MM.1S (cell line): Measurements from ENCODE around the gene DNLZ.

Experiments used
- DNase-seq: peaks from one replicate; pipeline ENCODE4 v3.0.0-alpha.2; 2015
- H2AFZ ChIP-seq: fragments of 300-600 bp; sonication (generic); 2 replicates; pipeline ENCODE4 v1.6.0; 2016; ENCODE audit warnings: antibody characterized with exemption, low read length
- H3F3A ChIP-seq: fragments of 300-600 bp; sonication (generic); 2 replicates; pipeline ENCODE4 v1.6.1; 2016; ENCODE audit warnings: mild to moderate bottlenecking, antibody characterized with exemption, low read length, moderate library complexity, mixed read lengths; ENCODE audit not compliant: insufficient read depth
- H3K27ac ChIP-seq: fragments of 300-600 bp; sonication (generic); 2 replicates; pipeline ENCODE4 v1.5.1; 2016; ENCODE audit warnings: mild to moderate bottlenecking, low read length
- H3K27me3 ChIP-seq: fragments of 300-600 bp; sonication (generic); replicated peaks from 2 replicates; pipeline ENCODE4 v1.6.0; 2016; ENCODE audit warnings: low read length; ENCODE audit not compliant: insufficient read depth
- H3K36me3 ChIP-seq: fragments of 300-600 bp; sonication (generic); replicated peaks from 2 replicates; pipeline ENCODE4 v1.6.1; 2016; ENCODE audit warnings: mild to moderate bottlenecking, low read length, mixed read lengths; ENCODE audit not compliant: insufficient read depth
- H3K4me1 ChIP-seq: fragments of 300-600 bp; sonication (generic); 2 replicates; pipeline ENCODE4 v1.6.1; 2016; ENCODE audit warnings: low read length, mixed read lengths
- H3K4me2 ChIP-seq: fragments of 300-600 bp; sonication (generic); 2 replicates; pipeline ENCODE4 v1.6.0; 2016; ENCODE audit warnings: low read depth, low read length
- H3K4me3 ChIP-seq: fragments of 300-600 bp; sonication (generic); 2 replicates; pipeline ENCODE4 v1.5.1; 2016; ENCODE audit warnings: low read length, mixed read lengths
- H3K79me2 ChIP-seq: fragments of 300-600 bp; sonication (generic); 2 replicates; pipeline ENCODE4 v1.6.1; 2016; ENCODE audit warnings: mixed run types, low read length, mixed read lengths
- H3K9ac ChIP-seq: fragments of 300-600 bp; sonication (generic); 2 replicates; pipeline ENCODE4 v1.6.1; 2016; ENCODE audit warnings: low read length, mixed read lengths
- H3K9me2 ChIP-seq: fragments of 300-600 bp; sonication (generic); replicated peaks from 2 replicates; pipeline ENCODE4 v1.6.1; 2016; ENCODE audit warnings: mild to moderate bottlenecking, low read length, mixed read lengths; ENCODE audit not compliant: insufficient read depth
- H3K9me3 ChIP-seq: fragments of 300-600 bp; sonication (generic); replicated peaks from 2 replicates; pipeline ENCODE4 v1.6.1; 2016; ENCODE audit warnings: mild to moderate bottlenecking, low read length, mixed read lengths; ENCODE audit not compliant: insufficient read depth
- H4K20me1 ChIP-seq: fragments of 300-600 bp; sonication (generic); 2 replicates; pipeline ENCODE4 v1.6.1; 2016; ENCODE audit warnings: mild to moderate bottlenecking, low read length, moderate library complexity, mixed read lengths; ENCODE audit not compliant: insufficient read depth
- EZH2 ChIP-seq: fragments of 300-600 bp; sonication (generic); optimal IDR thresholded peaks from 2 replicates; pipeline ENCODE3; 2017; ENCODE audit warnings: low read depth, mild to moderate bottlenecking, antibody characterized with exemption, low read length, mixed read lengths
- EZH2phosphoT487 ChIP-seq: fragments of 300-600 bp; sonication (generic); IDR thresholded peaks from 2 replicates; pipeline ENCODE4 v1.6.1; 2018; ENCODE audit warnings: antibody characterized with exemption, low read length
- TF ChIP-seq, protein P1 (sequence below): fragments of 300-600 bp; sonication (generic); IDR thresholded peaks from 2 replicates; pipeline ENCODE4 v1.5.1; 2016; ENCODE audit warnings: antibody characterized with exemption, low read length, mixed read lengths

Gene DNLZ

DNA sequence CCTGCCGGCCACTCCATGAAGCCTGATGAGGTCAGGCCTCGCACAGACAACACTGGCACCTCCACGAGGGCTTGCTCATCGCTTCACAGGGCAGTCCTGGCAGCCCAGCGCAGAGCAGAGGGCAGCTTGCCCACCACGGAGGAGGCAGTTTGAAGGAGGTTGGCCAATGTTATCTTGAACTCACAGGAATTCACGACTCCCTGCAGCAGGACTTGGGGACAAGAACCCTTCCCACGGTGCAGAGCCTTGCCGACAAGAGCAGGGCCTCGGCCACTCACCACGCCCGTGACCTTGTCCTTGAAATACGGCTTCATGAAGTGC is 31.4 kb upstream of the DNLZ start:
- no peak overlapping the region for H3K4me3 ChIP-seq
- H3F3A ChIP-seq: no peaks in the 10 kb centered on the region
- no peak overlapping the region for H2AFZ ChIP-seq
- no peak overlapping the region for H3K27ac ChIP-seq
- H4K20me1 ChIP-seq: no peaks in the 10 kb centered on the region
- DNase-seq: no peak
- TF ChIP-seq, protein P1, sequence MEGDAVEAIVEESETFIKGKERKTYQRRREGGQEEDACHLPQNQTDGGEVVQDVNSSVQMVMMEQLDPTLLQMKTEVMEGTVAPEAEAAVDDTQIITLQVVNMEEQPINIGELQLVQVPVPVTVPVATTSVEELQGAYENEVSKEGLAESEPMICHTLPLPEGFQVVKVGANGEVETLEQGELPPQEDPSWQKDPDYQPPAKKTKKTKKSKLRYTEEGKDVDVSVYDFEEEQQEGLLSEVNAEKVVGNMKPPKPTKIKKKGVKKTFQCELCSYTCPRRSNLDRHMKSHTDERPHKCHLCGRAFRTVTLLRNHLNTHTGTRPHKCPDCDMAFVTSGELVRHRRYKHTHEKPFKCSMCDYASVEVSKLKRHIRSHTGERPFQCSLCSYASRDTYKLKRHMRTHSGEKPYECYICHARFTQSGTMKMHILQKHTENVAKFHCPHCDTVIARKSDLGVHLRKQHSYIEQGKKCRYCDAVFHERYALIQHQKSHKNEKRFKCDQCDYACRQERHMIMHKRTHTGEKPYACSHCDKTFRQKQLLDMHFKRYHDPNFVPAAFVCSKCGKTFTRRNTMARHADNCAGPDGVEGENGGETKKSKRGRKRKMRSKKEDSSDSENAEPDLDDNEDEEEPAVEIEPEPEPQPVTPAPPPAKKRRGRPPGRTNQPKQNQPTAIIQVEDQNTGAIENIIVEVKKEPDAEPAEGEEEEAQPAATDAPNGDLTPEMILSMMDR: no peak
- TF ChIP-seq EZH2phosphoT487 (no peak), EZH2 (no peak)
- no peak overlapping the region for H3K9ac ChIP-seq
- peaks cover 4% of the 10 kb centered on the region; the same call in 1 of the 2 replicates for H3K36me3 ChIP-seq
- H3K9me2 ChIP-seq: no peaks in the 10 kb centered on the region
- no peaks in the 10 kb centered on the region for H3K27me3 ChIP-seq
- no peaks in the 10 kb centered on the region for H3K9me3 ChIP-seq
- no peak overlapping the region for H3K4me2 ChIP-seq
- peaks cover 29% of the 10 kb centered on the region for H3K79me2 ChIP-seq
- H3K4me1 ChIP-seq: peaks cover 6% of the 10 kb centered on the region

DNA sequence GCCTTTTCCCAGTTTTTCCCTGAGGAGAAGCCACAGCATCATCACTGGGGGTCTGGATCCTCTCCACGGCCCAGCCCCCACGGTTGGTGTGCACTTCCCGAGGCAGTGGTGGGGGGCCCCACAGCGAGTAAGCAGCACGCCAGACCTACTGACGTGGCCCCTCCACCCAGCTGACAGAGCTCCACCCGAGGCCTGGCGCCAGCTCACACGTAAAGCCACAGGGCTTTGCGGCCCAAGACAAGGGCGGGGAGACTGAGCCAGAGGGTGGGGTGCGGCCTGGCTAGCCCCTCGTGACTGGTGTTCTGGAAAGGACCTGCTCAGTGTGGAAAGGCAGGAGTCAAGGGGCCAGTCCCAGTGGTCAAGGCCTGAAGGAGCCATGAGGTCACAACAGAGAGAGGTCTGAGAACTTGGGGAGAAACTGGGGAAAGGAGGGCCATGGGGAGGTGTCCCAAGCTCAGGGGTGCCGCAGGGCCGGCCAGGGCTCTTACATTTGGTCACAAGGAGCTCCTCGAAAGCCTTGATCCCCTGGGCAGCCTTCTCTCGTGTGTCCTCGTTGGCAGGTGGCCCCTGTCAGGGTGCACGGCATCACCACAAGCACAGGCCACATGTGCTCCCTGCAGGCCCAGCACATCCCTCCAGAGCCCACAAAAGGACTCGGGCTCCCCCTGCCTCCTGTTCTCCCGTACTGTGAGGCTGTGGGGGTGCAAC is 30.9 kb upstream of the DNLZ start:
- TF ChIP-seq EZH2phosphoT487 (no peak), EZH2 (no peak)
- TF ChIP-seq, protein P1: no peak
- peaks cover 23% of the 10 kb centered on the region for H3K79me2 ChIP-seq
- H3K4me2 ChIP-seq: no peak overlapping the region
- peaks cover 4% of the 10 kb centered on the region; the same call in 1 of the 2 replicates for H3K36me3 ChIP-seq
- no peaks in the 10 kb centered on the region for H3K27me3 ChIP-seq
- no peaks in the 10 kb centered on the region for H3K9me3 ChIP-seq
- H3K9me2 ChIP-seq: no peaks in the 10 kb centered on the region
- no peak overlapping the region for H3K27ac ChIP-seq
- H4K20me1 ChIP-seq: no peaks in the 10 kb centered on the region
- H3K4me3 ChIP-seq: no peak overlapping the region
- H3K9ac ChIP-seq: no peak overlapping the region
- H3F3A ChIP-seq: no peaks in the 10 kb centered on the region
- H2AFZ ChIP-seq: no peak overlapping the region
- H3K4me1 ChIP-seq: peaks cover 6% of the 10 kb centered on the region
- no peak for DNase-seq

DNA sequence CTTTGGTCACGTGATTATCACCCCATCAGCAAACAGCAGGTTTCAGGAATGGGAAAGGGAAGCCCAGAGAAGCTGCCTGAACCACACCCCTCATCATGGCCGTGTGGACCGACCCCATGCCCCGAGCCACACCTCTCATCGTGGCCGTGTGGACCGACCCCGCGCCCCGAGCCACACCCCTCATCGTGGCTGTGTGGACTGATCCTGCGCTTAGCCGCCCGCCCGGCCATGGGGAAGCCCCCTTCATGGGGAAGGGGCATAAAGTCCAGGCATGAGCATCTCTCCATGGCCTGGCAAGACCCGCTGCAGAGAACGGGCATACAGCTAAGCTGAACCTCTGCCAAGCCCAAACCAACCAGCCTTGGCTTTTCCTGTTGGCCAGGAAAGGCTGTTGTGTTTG is 30.0 kb upstream of the DNLZ start:
- Histone ChIP-seq H3K36me3 (peaks cover 4% of the 10 kb centered on the region; the same call in 1 of the 2 replicates), H3K9me3 (no peaks in the 10 kb centered on the region), H3K4me2 (no peak overlapping the region), H3K27me3 (no peaks in the 10 kb centered on the region), H4K20me1 (no peaks in the 10 kb centered on the region), H3K9ac (no peak overlapping the region), H3K27ac (no peak overlapping the region), H3F3A (no peaks in the 10 kb centered on the region), H2AFZ (no peak overlapping the region), H3K79me2 (peaks cover 14% of the 10 kb centered on the region), H3K4me3 (no peak overlapping the region), H3K9me2 (no peaks in the 10 kb centered on the region), H3K4me1 (peaks cover 2% of the 10 kb centered on the region)
- no peak for DNase-seq
- TF ChIP-seq EZH2: no peak
- TF ChIP-seq, protein P1: no peak
- no peak for TF ChIP-seq EZH2phosphoT487
